Measurements from ENCODE around the gene AKIRIN2. TPM values are rescaled to one million over a fixed set of nuclear protein-coding genes. Genes with fewer than 3 reads are reported as not detected.

The AKIRIN2 gene
- total RNA-seq, 2 experiments from 2014 or later = 47.5 to 48.7 TPM

GRCh38 chr6:87628424-87628823 is 73.6 kb downstream of the AKIRIN2 start:
- peaks cover 35% of the 10 kb centered on the region for H3K36me3 Mint-ChIP-seq
- no peak overlapping the region for H3K4me3 Mint-ChIP-seq
- no peak overlapping the region for H3K27ac Mint-ChIP-seq
- H3K27me3 Mint-ChIP-seq = no peaks in the 10 kb centered on the region
- DNase-seq = no peak
- no peaks in the 10 kb centered on the region for H3K9me3 Mint-ChIP-seq
- peaks cover 2% of the 10 kb centered on the region for H3K4me1 Mint-ChIP-seq

Other genes with a start within 250 kb of the AKIRIN2 start
- gene SLC35A1, start 229.3 kb downstream of the AKIRIN2 start, total RNA-seq = 1 to 10 TPM; 7.9 to 8.6 TPM
- 10 to 100 TPM; 19.5 to 21.8 TPM for gene RARS2, start 112.2 kb downstream of the AKIRIN2 start, total RNA-seq
- 10 to 100 TPM; 35.4 to 37.4 TPM for gene ORC3, start 112.1 kb downstream of the AKIRIN2 start, total RNA-seq

All from activated naive CD8-positive, alpha-beta T cell treated with anti-CD3 and anti-CD28 coated beads for 36 hours (primary cell).